GM12878 (cell line): ENCODE results near the gene CDKN3. TPM values are rescaled to one million over a fixed set of nuclear protein-coding genes. Genes with fewer than 3 reads are reported as not detected.

Source experiments
- ATAC-seq: fragments of 200-7000 bp; cut with Tn5 transposase; 3 replicates; pipeline ENCODE4 v1.9.1; 2020; ENCODE audit warnings: mild to moderate bottlenecking, moderate library complexity
- BruUV-seq: library from RNA; stranded (reverse); fragments of 400-500 nt; replicated peaks from 2 replicates; lab custom pipeline; 2021; lab: Mats Ljungman, UMichigan
- CTCF ChIA-PET: fragments of 300-600 bp; sonication (Branson Sonifier 250); formaldehyde crosslinking; extraction: SDS; loops from one replicate; lab custom pipeline; 2021; ENCODE audit warnings: inconsistent platforms; lab: Yijun Ruan, JAX
- POLR2A ChIA-PET: fragments of 350-600 bp; formaldehyde crosslinking; extraction: SDS; loops from one replicate; lab custom pipeline; 2021; ENCODE audit warnings: inconsistent platforms; lab: Charles Lee
- RAD21 ChIA-PET: fragments of 300-600 bp; sonication (Branson Sonifier 250); formaldehyde crosslinking; loops from one replicate; lab custom pipeline; 2023; ENCODE audit warnings: antibody characterized with exemption; ENCODE audit not compliant: unreplicated experiment; lab: Charles Lee
- SMC1A ChIA-PET: fragments of 300-600 bp; sonication (Branson Sonifier 250); formaldehyde crosslinking; loops from one replicate; lab custom pipeline; 2023; ENCODE audit not compliant: unreplicated experiment, uncharacterized antibody; lab: Charles Lee
- DNase-seq: peaks from one replicate; pipeline ENCODE4 v3.0.0-alpha.2; 2011; ENCODE audit warnings: low read depth, low spot score
- FAIRE-seq: peaks from 3 replicates; lab custom pipeline; 2011; peaks lifted over from hg19 to GRCh38; lab: Jason Lieb, UNC
- H2AFZ ChIP-seq: 2 replicates; pipeline ENCODE4 v1.6.0; 2011; ENCODE audit warnings: low read depth, low read length, control low read depth; ENCODE audit not compliant: control insufficient read depth
- H3K27ac ChIP-seq: 2 replicates; pipeline ENCODE4 v1.5.1; 2011; ENCODE audit warnings: control low read depth; ENCODE audit not compliant: control insufficient read depth, insufficient read depth
- H3K27me3 ChIP-seq, 2 experiments: replicated peaks in 1 of 2; 2 replicates each; pipeline versions ENCODE4 v1.6.0 to v1.6.1; 2011; ENCODE audit warnings: low read length in 1 of 2; ENCODE audit not compliant: control insufficient read depth in 2 of 2, insufficient read depth in 2 of 2
- H3K36me3 ChIP-seq, 2 experiments: 2 replicates each; pipeline ENCODE4 v1.5.1; 2011; ENCODE audit warnings: low read length in 1 of 2; ENCODE audit not compliant: control insufficient read depth in 2 of 2, insufficient read depth in 2 of 2
- H3K4me1 ChIP-seq: 2 replicates; pipeline ENCODE4 v1.6.1; 2011; ENCODE audit warnings: mild to moderate bottlenecking, low read length, moderate library complexity, mixed read lengths; ENCODE audit not compliant: control insufficient read depth, insufficient read depth
- H3K4me2 ChIP-seq: 2 replicates; pipeline ENCODE4 v1.6.0; 2011; ENCODE audit warnings: control low read depth; ENCODE audit not compliant: control insufficient read depth, insufficient read depth
- H3K4me3 ChIP-seq: fragments of 200-600 bp; sonication (generic); 2 replicates; pipeline ENCODE4 v1.5.1; 2016
- H3K79me2 ChIP-seq: 2 replicates; pipeline ENCODE4 v1.6.0; 2011; ENCODE audit warnings: low read length; ENCODE audit not compliant: control insufficient read depth, insufficient read depth
- H3K9ac ChIP-seq: 2 replicates; pipeline ENCODE4 v1.8.0; 2011; ENCODE audit warnings: low read length, control low read depth, mixed read lengths; ENCODE audit not compliant: control insufficient read depth, insufficient read depth
- H3K9me3 ChIP-seq: replicated peaks from 3 replicates; pipeline ENCODE4 v1.5.1; 2011; ENCODE audit warnings: mild to moderate bottlenecking, low read length; ENCODE audit not compliant: control insufficient read depth, insufficient read depth
- H4K20me1 ChIP-seq: 2 replicates; pipeline ENCODE4 v1.6.0; 2011; ENCODE audit not compliant: control insufficient read depth, insufficient read depth
- E4F1 ChIP-seq: fragments of 450-650 bp; IDR thresholded peaks from 2 replicates; pipeline ENCODE4 v1.6.1; 2018; ENCODE audit warnings: borderline replicate concordance, mild to moderate bottlenecking; ENCODE audit not compliant: partially characterized antibody
- EP300 ChIP-seq, 2 experiments: fragments of 150-350 bp in 1 of 2; IDR thresholded peaks; 2 replicates each; pipeline ENCODE4 v1.6.1; 2011 to 2012; ENCODE audit warnings: low read depth in 2 of 2, low read length in 2 of 2, borderline replicate concordance in 1 of 2, improper control_type of control experiment in 1 of 2, inconsistent platforms in 1 of 2; ENCODE audit not compliant: control insufficient read depth in 1 of 2
- IKZF2 ChIP-seq, 2 experiments: fragments of 450-650 bp; IDR thresholded peaks; 2 replicates each; pipeline ENCODE4 v1.6.1; 2017; ENCODE audit warnings: mild to moderate bottlenecking in 2 of 2, moderate library complexity in 2 of 2
- SMAD1 ChIP-seq: fragments of 450-650 bp; IDR thresholded peaks from 2 replicates; pipeline ENCODE4 v1.6.1; 2018; ENCODE audit warnings: mild to moderate bottlenecking, low read depth; ENCODE audit not compliant: partially characterized antibody
- TBL1XR1 ChIP-seq: IDR thresholded peaks from 2 replicates; pipeline ENCODE4 v1.6.1; 2012; ENCODE audit warnings: low read depth, low read length, improper control_type of control experiment
- in situ Hi-C: fragments of 300-500 bp; cut with MboI; formaldehyde crosslinking; loops from 9 replicates; pipeline ENCODE4 v1.14.3; 2018; ENCODE audit warnings: mixed read lengths
- intact Hi-C: fragments of 100-400 bp; cut with micrococcal nuclease; formaldehyde crosslinking; loops from one replicate; pipeline ENCODE4 v1.14.2; 2022; ENCODE audit not compliant: unreplicated experiment
- polyA plus RNA-seq, 11 experiments: library from polyadenylated mRNA; depleted of rRNA in 4 of 11; unstranded in 6 of 11; stranded (reverse) in 5 of 11; fragments of >200 nt; fragmentation: Nextera tagmentation in 4 of 11; fragmentation: Illumina TruSeq in 1 of 11; extraction: Ambion mirVana in 4 of 11; extraction: Trizol in 1 of 11; gene quantifications; 1 replicate in 1 of 11; 2 replicates in 10 of 11; pipeline versions ENCODE4 v1.2.1 to v1.2.3, GENCODE V29; 2011 to 2016; ENCODE audit warnings: inconsistent platforms in 2 of 11, missing spikeins in 2 of 11, low read depth in 1 of 11
- total RNA-seq, 4 experiments: library from RNA; depleted of rRNA in 3 of 4; stranded (reverse); fragments of >200 nt in 3 of 4; fragmentation: Illumina TruSeq in 1 of 4; extraction: Trizol in 1 of 4; gene quantifications; 2 replicates each; pipeline versions ENCODE4 v1.2.1 to v1.2.3, GENCODE V29; 2013 to 2021

Gene CDKN3
- total and polyA plus RNA-seq, 10 of the 15 experiments (the other 5 are each of a cell fraction or from before 2014, with no cell fraction given): 54.9 to 197 (median 111) TPM

DNA sequence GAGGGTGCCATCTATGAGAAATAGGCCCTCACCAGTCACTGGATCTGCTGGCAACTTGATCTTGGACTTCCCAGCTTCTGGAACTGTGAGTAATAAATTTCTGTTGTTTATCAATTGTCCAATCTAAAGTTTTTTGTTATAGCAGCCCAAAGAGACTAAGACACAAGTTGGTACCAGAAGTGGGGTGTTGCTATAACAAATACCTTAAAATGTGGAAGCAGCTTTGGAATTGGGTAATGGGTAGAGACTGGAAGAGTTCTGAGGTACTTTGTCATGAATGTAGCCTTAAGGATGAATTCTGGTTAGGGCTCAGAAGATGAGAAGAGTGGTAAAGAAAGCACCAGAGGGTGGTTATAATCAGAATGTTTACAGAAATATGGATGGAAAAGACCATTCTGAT lies 70.5 kb downstream of the CDKN3 start:
- POLR2A ChIA-PET: no interaction called here
- Histone ChIP-seq H2AFZ (no peak overlapping the region), H3K36me3 (no peaks in the 10 kb centered on the region; a peak in 2 of 4 replicates), H3K9me3 (peaks cover 3% of the 10 kb centered on the region; the same call in 2 of the 3 replicates), H3K4me2 (no peak overlapping the region), H4K20me1 (no peaks in the 10 kb centered on the region), H3K9ac (no peak overlapping the region), H3K27ac (no peak overlapping the region), H3K79me2 (no peaks in the 10 kb centered on the region), H3K4me3 (no peak overlapping the region), H3K27me3 (no peaks in the 10 kb centered on the region), H3K4me1 (no peaks in the 10 kb centered on the region)
- CTCF ChIA-PET: no interaction called here
- ATAC-seq (no peak), DNase-seq (no peak), FAIRE-seq (no peak)
- intact Hi-C loops: no loop called here
- BruUV-seq: no TSS peak
- TF ChIP-seq IKZF2 (IDR thresholded peaks at IDR 0.05): no peak
- no peak for TF ChIP-seq TBL1XR1
- TF ChIP-seq EP300 (IDR thresholded peaks at IDR 0.05; ENCODE audit: borderline replicate concordance in 1 of 2, control insufficient read depth in 1 of 2, low read depth in 2 of 2, low read length in 2 of 2): no peak
- TF ChIP-seq SMAD1: no peak
- TF ChIP-seq E4F1: no peak
- RAD21 ChIA-PET: no interaction called here
- in situ Hi-C loops: no loop called here
- SMC1A ChIA-PET: no interaction called here

Other genes with a start within 250 kb of the CDKN3 start
- gene CNIH1, start 44.4 kb downstream of the CDKN3 start, total RNA-seq (2014; rRNA removed): 48.9 and 51.9 TPM in 2 replicates
- gene CNIH1, start 44.4 kb downstream of the CDKN3 start, total RNA-seq (2014; rRNA removed; fragmentation: Illumina TruSeq; extraction: Trizol): 56.9 and 60.8 TPM in 2 replicates
- gene CNIH1, start 44.4 kb downstream of the CDKN3 start, total RNA-seq (2021): 64.5 and 66.0 TPM in 2 replicates
- gene CNIH1, start 44.4 kb downstream of the CDKN3 start, polyA plus RNA-seq (2011; rRNA removed): 202 and 230 TPM in 2 replicates
- 97.0 and 109 TPM in 2 replicates for gene CNIH1, start 44.4 kb downstream of the CDKN3 start, polyA plus RNA-seq (2014; fragmentation: Illumina TruSeq; extraction: Trizol)
- 100 to 1,000 TPM; 206 to 274 TPM for gene CNIH1, start 44.4 kb downstream of the CDKN3 start, polyA plus RNA-seq (2014; fragmentation: Nextera tagmentation; extraction: Ambion mirVana)
- 73.1 and 86.2 TPM in 2 replicates for gene CNIH1, start 44.4 kb downstream of the CDKN3 start, polyA plus RNA-seq (2014; rRNA removed)
- gene CNIH1, start 44.4 kb downstream of the CDKN3 start, polyA plus RNA-seq (2016; fragmentation: Nextera tagmentation; extraction: Ambion mirVana): 100 to 1,000 TPM; 110 to 112 TPM
- 42.4 and 63.9 TPM in 2 replicates for gene GMFB, start 92.0 kb downstream of the CDKN3 start, total RNA-seq (2014; rRNA removed)
- 58.2 and 59.7 TPM in 2 replicates for gene GMFB, start 92.0 kb downstream of the CDKN3 start, total RNA-seq (2014; rRNA removed; fragmentation: Illumina TruSeq; extraction: Trizol)
- gene GMFB, start 92.0 kb downstream of the CDKN3 start, total RNA-seq (2021): 51.3 and 52.5 TPM in 2 replicates
- 32.8 and 56.3 TPM in 2 replicates for gene GMFB, start 92.0 kb downstream of the CDKN3 start, polyA plus RNA-seq (2011; rRNA removed)
- 50.2 and 69.5 TPM in 2 replicates for gene GMFB, start 92.0 kb downstream of the CDKN3 start, polyA plus RNA-seq (2014; fragmentation: Illumina TruSeq; extraction: Trizol)
- gene GMFB, start 92.0 kb downstream of the CDKN3 start, polyA plus RNA-seq (2014; fragmentation: Nextera tagmentation; extraction: Ambion mirVana): 10 to 100 TPM; 29.8 to 51.9 TPM
- 29.3 and 32.8 TPM in 2 replicates for gene GMFB, start 92.0 kb downstream of the CDKN3 start, polyA plus RNA-seq (2014; rRNA removed)
- gene GMFB, start 92.0 kb downstream of the CDKN3 start, polyA plus RNA-seq (2016; fragmentation: Nextera tagmentation; extraction: Ambion mirVana): 10 to 100 TPM; 68.0 to 71.0 TPM
- gene CGRRF1, start 112.9 kb downstream of the CDKN3 start, total RNA-seq (2014; rRNA removed): 8.0 and 10.6 TPM in 2 replicates
- gene CGRRF1, start 112.9 kb downstream of the CDKN3 start, total RNA-seq (2014; rRNA removed; fragmentation: Illumina TruSeq; extraction: Trizol): 9.2 and 10.0 TPM in 2 replicates
- gene CGRRF1, start 112.9 kb downstream of the CDKN3 start, total RNA-seq (2021): 12.2 and 14.1 TPM in 2 replicates
- gene CGRRF1, start 112.9 kb downstream of the CDKN3 start, polyA plus RNA-seq (2011; rRNA removed): 14.8 and 16.9 TPM in 2 replicates
- gene CGRRF1, start 112.9 kb downstream of the CDKN3 start, polyA plus RNA-seq (2014; fragmentation: Illumina TruSeq; extraction: Trizol): 8.7 and 14.2 TPM in 2 replicates
- 10 to 100 TPM; 32.1 to 47.7 TPM for gene CGRRF1, start 112.9 kb downstream of the CDKN3 start, polyA plus RNA-seq (2014; fragmentation: Nextera tagmentation; extraction: Ambion mirVana)
- gene CGRRF1, start 112.9 kb downstream of the CDKN3 start, polyA plus RNA-seq (2014; rRNA removed): 5.5 and 6.9 TPM in 2 replicates
- 10 to 100 TPM; 19.6 to 20.6 TPM for gene CGRRF1, start 112.9 kb downstream of the CDKN3 start, polyA plus RNA-seq (2016; fragmentation: Nextera tagmentation; extraction: Ambion mirVana)
- 0.38 and 0.40 TPM in 2 replicates for gene SAMD4A, start 170.1 kb downstream of the CDKN3 start, total RNA-seq (2014; rRNA removed)
- gene SAMD4A, start 170.1 kb downstream of the CDKN3 start, total RNA-seq (2014; rRNA removed; fragmentation: Illumina TruSeq; extraction: Trizol): 0.18 and 0.40 TPM in 2 replicates
- 0.48 and 0.56 TPM in 2 replicates for gene SAMD4A, start 170.1 kb downstream of the CDKN3 start, total RNA-seq (2021)
- 0.22 and 0.39 TPM in 2 replicates for gene SAMD4A, start 170.1 kb downstream of the CDKN3 start, polyA plus RNA-seq (2011; rRNA removed)
- 0.17 and 0.26 TPM in 2 replicates for gene SAMD4A, start 170.1 kb downstream of the CDKN3 start, polyA plus RNA-seq (2014; fragmentation: Illumina TruSeq; extraction: Trizol)
- gene SAMD4A, start 170.1 kb downstream of the CDKN3 start, polyA plus RNA-seq (2014; fragmentation: Nextera tagmentation; extraction: Ambion mirVana): under 1 TPM; 0.29 to 0.33 TPM
- gene SAMD4A, start 170.1 kb downstream of the CDKN3 start, polyA plus RNA-seq (2014; rRNA removed): 0.18 and 0.49 TPM in 2 replicates
- under 1 TPM; 0.05 to 0.12 TPM for gene SAMD4A, start 170.1 kb downstream of the CDKN3 start, polyA plus RNA-seq (2016; fragmentation: Nextera tagmentation; extraction: Ambion mirVana)